Type B pancreatic cell (in vitro differentiated cells): Measurements from ENCODE around the gene SLC44A5. TPM values are rescaled to one million over a fixed set of nuclear protein-coding genes. Genes with fewer than 3 reads are reported as not detected.

Experiments used
- DNase-seq: peaks from one replicate; pipeline ENCODE4 v3.0.0; 2021; ENCODE audit warnings: mixed read lengths; ENCODE audit not compliant: unreplicated experiment; ENCODE audit errors: extremely low spot score
- H3K27ac Mint-ChIP-seq: 2 replicates; pipeline ENCODE4 v1.8.0; 2021; ENCODE audit warnings: mild to moderate bottlenecking, mixed read lengths
- H3K27me3 Mint-ChIP-seq: 2 replicates; pipeline ENCODE4 v1.8.0; 2021; ENCODE audit warnings: mixed read lengths
- H3K36me3 Mint-ChIP-seq: 2 replicates; pipeline ENCODE4 v1.8.0; 2021; ENCODE audit warnings: mixed read lengths
- H3K4me1 Mint-ChIP-seq: one replicate; pipeline ENCODE4 v1.8.0; 2021; ENCODE audit warnings: mixed read lengths; ENCODE audit not compliant: unreplicated experiment
- H3K4me3 Mint-ChIP-seq: 2 replicates; pipeline ENCODE4 v1.8.0; 2021; ENCODE audit warnings: mild to moderate bottlenecking, mixed read lengths
- H3K9me3 Mint-ChIP-seq: 2 replicates; pipeline ENCODE4 v1.8.0; 2021; ENCODE audit warnings: mixed read lengths
- total RNA-seq: library from RNA; stranded (reverse); gene quantifications from 2 replicates; pipeline ENCODE4 v1.2.1, GENCODE V29; 2021; ENCODE audit warnings: low replicate concordance
- TF ChIP-seq, protein P1 (sequence below): fragments of 200-600 bp; sonication (generic); conservative IDR thresholded peaks from 2 replicates; pipeline ENCODE4 v1.5.0; 2021; ENCODE audit warnings: antibody characterized with exemption, mild to moderate bottlenecking

Gene SLC44A5
- total RNA-seq, 1 donor from 2014 or later = 2.4 TPM

- no peak overlapping the region for H3K27ac Mint-ChIP-seq
- H3K4me3 Mint-ChIP-seq = no peak overlapping the region
- TF ChIP-seq, protein P1, sequence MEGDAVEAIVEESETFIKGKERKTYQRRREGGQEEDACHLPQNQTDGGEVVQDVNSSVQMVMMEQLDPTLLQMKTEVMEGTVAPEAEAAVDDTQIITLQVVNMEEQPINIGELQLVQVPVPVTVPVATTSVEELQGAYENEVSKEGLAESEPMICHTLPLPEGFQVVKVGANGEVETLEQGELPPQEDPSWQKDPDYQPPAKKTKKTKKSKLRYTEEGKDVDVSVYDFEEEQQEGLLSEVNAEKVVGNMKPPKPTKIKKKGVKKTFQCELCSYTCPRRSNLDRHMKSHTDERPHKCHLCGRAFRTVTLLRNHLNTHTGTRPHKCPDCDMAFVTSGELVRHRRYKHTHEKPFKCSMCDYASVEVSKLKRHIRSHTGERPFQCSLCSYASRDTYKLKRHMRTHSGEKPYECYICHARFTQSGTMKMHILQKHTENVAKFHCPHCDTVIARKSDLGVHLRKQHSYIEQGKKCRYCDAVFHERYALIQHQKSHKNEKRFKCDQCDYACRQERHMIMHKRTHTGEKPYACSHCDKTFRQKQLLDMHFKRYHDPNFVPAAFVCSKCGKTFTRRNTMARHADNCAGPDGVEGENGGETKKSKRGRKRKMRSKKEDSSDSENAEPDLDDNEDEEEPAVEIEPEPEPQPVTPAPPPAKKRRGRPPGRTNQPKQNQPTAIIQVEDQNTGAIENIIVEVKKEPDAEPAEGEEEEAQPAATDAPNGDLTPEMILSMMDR = no peak
- DNase-seq = no peak
- H3K4me1 Mint-ChIP-seq = no peaks in the 10 kb centered on the region
- no peaks in the 10 kb centered on the region for H3K9me3 Mint-ChIP-seq
- no peaks in the 10 kb centered on the region for H3K27me3 Mint-ChIP-seq
- H3K36me3 Mint-ChIP-seq = no peaks in the 10 kb centered on the region
These were observed 77.8 kb downstream of the SLC44A5 start for GRCh38 chr1:75533085-75533484.

- H3K4me3 Mint-ChIP-seq = no peak overlapping the region
- TF ChIP-seq, protein P1 = no peak
- H3K4me1 Mint-ChIP-seq = no peaks in the 10 kb centered on the region
- H3K9me3 Mint-ChIP-seq = no peaks in the 10 kb centered on the region
- H3K27ac Mint-ChIP-seq = no peak overlapping the region
- DNase-seq = no peak
- H3K27me3 Mint-ChIP-seq = no peaks in the 10 kb centered on the region
- no peaks in the 10 kb centered on the region for H3K36me3 Mint-ChIP-seq
These were observed 79.3 kb downstream of the SLC44A5 start for GRCh38 chr1:75531570-75531969.

DNA sequence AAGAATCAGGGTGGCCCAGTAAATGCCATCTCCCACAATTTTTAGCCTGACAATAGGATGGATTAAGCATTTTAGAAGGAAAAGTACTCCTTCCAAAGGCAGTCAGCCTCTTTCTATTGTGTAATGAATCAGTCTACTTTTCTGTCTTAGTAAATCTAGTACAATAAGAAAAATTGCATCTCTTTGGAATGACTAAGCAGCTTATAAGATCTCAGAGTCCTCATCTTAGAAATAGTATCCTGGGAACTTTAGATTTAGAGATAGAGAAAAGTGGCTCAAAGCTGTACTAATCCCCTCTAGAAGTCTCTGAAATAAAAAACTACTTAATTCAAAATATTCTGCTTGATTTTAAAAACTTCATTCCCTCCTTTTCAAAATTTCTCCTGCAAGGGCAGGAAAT, 81.4 kb downstream of the SLC44A5 start:
- no peaks in the 10 kb centered on the region for H3K36me3 Mint-ChIP-seq
- no peak overlapping the region for H3K4me3 Mint-ChIP-seq
- no peak overlapping the region for H3K27ac Mint-ChIP-seq
- DNase-seq = no peak
- H3K4me1 Mint-ChIP-seq = no peaks in the 10 kb centered on the region
- no peaks in the 10 kb centered on the region for H3K9me3 Mint-ChIP-seq
- TF ChIP-seq, protein P1 = no peak
- no peaks in the 10 kb centered on the region for H3K27me3 Mint-ChIP-seq

DNA sequence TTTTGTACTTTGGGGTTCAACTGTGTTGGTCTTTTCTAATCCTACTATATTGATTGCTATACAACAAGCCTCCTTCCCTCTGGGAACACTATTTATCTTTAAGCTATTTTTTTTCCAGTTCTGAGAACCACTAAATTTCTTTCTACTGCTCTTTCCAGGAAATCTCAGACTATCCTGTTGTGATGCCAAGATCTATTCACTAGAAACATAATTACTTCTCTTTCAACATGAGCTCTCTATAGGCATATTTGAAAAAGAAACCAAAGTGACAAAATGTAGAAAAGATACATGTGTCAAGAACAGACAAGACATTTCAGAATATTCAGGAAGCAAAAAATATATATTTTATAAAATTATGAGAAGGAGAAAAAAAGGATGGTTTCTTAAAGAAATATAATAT, 82.9 kb downstream of the SLC44A5 start:
- H3K9me3 Mint-ChIP-seq = no peaks in the 10 kb centered on the region
- H3K4me3 Mint-ChIP-seq = no peak overlapping the region
- no peaks in the 10 kb centered on the region for H3K27me3 Mint-ChIP-seq
- H3K4me1 Mint-ChIP-seq = no peaks in the 10 kb centered on the region
- H3K27ac Mint-ChIP-seq = no peak overlapping the region
- TF ChIP-seq, protein P1 = no peak
- DNase-seq = no peak
- H3K36me3 Mint-ChIP-seq = no peaks in the 10 kb centered on the region

DNA sequence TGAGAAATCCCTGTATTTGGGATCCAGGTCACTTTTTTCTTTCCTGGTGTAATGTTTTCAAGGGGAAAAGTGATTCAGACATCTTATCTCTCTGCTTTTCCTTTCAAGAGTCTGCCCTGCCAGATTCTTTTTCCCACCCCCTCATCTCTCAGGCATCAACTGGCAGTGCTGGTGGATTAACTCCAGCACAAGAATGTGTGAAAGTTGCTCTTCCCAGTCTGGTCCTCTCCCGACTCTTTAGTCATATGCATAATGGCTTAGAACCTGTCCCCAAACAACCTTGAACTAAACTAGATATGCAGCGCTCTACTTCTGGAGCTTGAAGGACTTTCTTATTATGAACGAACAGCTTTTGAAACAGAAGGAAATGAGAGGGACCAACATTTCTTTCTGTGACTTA, 88.5 kb downstream of the SLC44A5 start:
- no peak overlapping the region for H3K27ac Mint-ChIP-seq
- no peaks in the 10 kb centered on the region for H3K36me3 Mint-ChIP-seq
- DNase-seq = no peak
- peaks cover 4% of the 10 kb centered on the region for H3K27me3 Mint-ChIP-seq
- no peaks in the 10 kb centered on the region for H3K9me3 Mint-ChIP-seq
- no peak overlapping the region for H3K4me3 Mint-ChIP-seq
- H3K4me1 Mint-ChIP-seq = peaks cover 2% of the 10 kb centered on the region
- TF ChIP-seq, protein P1 = no peak

- Mint-ChIP-seq H3K9me3 (no peaks in the 10 kb centered on the region), H3K4me1 (peaks cover 7% of the 10 kb centered on the region), H3K4me3 (no peak overlapping the region), H3K27me3 (peaks cover 4% of the 10 kb centered on the region), H3K27ac (no peak overlapping the region), H3K36me3 (no peaks in the 10 kb centered on the region)
- TF ChIP-seq, protein P1 = no peak
- DNase-seq = no peak
These were observed 89.3 kb downstream of the SLC44A5 start for GRCh38 chr1:75521658-75522057.
